Progenitor cell of endocrine pancreas (in vitro differentiated cells): ENCODE results near the gene IL20RA. TPM values are rescaled to one million over a fixed set of nuclear protein-coding genes. Genes with fewer than 3 reads are reported as not detected.
A peak's percentile ranks its signal among the peaks of the same experiment; 100 is the strongest.

Source experiments
- DNase-seq: peaks from one replicate; pipeline ENCODE4 v3.0.0; 2021; ENCODE audit warnings: low spot score; ENCODE audit not compliant: unreplicated experiment
- H3K27ac Mint-ChIP-seq: 2 replicates; pipeline ENCODE4 v1.8.0; 2021; ENCODE audit warnings: mild to moderate bottlenecking, moderate library complexity, mixed read lengths
- H3K27me3 Mint-ChIP-seq: 2 replicates; pipeline ENCODE4 v1.8.0; 2021; ENCODE audit warnings: mixed read lengths
- H3K36me3 Mint-ChIP-seq: 2 replicates; pipeline ENCODE4 v1.8.0; 2022; ENCODE audit warnings: mixed read lengths; ENCODE audit not compliant: insufficient read depth
- H3K4me1 Mint-ChIP-seq: 2 replicates; pipeline ENCODE4 v1.8.0; 2021; ENCODE audit warnings: low read depth, mixed read lengths
- H3K4me3 Mint-ChIP-seq: 2 replicates; pipeline ENCODE4 v1.8.0; 2021; ENCODE audit warnings: low read depth, mild to moderate bottlenecking, moderate library complexity, mixed read lengths
- H3K9me3 Mint-ChIP-seq: 2 replicates; pipeline ENCODE4 v1.8.0; 2021; ENCODE audit warnings: low read depth, mixed read lengths
- total RNA-seq: library from RNA; stranded (reverse); gene quantifications from 2 replicates; pipeline ENCODE4 v1.2.1, GENCODE V29; 2021
- TF ChIP-seq, protein P1 (sequence below): fragments of 200-600 bp; sonication (generic); IDR thresholded peaks from one replicate; pipeline ENCODE4 v1.5.0; 2021; ENCODE audit warnings: antibody characterized with exemption, mild to moderate bottlenecking; ENCODE audit not compliant: unreplicated experiment

IL20RA gene
- total RNA-seq, 1 donor from 2014 or later, result 0.84 TPM

DNA sequence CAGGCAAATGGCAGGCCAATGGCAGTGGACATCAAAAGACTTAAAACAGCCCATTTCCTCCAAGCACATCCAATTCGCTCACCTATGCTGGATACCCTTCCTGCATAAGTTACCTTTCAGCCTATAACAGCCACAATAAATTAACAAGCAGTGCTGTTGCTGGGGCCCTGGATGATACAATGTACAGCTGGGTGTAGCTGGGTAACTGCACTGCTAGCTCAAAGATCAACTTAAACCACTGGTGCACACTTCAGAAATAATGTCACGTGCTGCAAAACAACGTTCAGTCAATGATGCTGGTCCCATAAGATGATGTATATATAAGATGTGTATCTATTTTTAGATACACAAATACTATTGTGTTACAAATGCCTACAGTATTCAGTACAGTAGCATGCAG, 13.6 kb downstream of the IL20RA start:
- Mint-ChIP-seq H3K27me3 (peaks cover under 1% of the 10 kb centered on the region), H3K4me3 (no peak overlapping the region), H3K27ac (no peak overlapping the region), H3K36me3 (peaks cover 2% of the 10 kb centered on the region), H3K4me1 (peaks cover 2% of the 10 kb centered on the region), H3K9me3 (peaks cover 4% of the 10 kb centered on the region)
- TF ChIP-seq, protein P1, sequence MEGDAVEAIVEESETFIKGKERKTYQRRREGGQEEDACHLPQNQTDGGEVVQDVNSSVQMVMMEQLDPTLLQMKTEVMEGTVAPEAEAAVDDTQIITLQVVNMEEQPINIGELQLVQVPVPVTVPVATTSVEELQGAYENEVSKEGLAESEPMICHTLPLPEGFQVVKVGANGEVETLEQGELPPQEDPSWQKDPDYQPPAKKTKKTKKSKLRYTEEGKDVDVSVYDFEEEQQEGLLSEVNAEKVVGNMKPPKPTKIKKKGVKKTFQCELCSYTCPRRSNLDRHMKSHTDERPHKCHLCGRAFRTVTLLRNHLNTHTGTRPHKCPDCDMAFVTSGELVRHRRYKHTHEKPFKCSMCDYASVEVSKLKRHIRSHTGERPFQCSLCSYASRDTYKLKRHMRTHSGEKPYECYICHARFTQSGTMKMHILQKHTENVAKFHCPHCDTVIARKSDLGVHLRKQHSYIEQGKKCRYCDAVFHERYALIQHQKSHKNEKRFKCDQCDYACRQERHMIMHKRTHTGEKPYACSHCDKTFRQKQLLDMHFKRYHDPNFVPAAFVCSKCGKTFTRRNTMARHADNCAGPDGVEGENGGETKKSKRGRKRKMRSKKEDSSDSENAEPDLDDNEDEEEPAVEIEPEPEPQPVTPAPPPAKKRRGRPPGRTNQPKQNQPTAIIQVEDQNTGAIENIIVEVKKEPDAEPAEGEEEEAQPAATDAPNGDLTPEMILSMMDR, result no peak
- DNase-seq, result no peak

DNA sequence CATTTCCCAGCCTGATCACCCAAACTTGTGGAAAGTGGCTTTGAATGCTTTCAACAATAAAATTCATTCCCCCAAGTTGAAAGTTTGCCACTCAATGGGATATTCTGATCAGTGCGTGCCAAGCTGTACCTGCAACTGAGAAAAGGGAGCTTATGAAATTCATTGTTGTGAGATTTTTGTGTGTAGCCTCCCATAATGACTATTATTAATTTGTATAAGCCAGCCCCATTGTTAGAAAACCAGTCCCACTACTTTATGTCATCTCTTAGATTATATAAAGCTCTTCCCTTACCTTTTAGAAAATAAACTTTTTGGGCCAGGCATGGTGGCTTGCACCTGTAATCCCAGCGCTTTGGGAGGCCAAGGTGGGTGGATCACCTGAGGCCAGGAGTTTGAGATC, 15.9 kb downstream of the IL20RA start:
- Mint-ChIP-seq H3K36me3 (peaks cover 2% of the 10 kb centered on the region), H3K27me3 (no peaks in the 10 kb centered on the region), H3K9me3 (peaks cover 4% of the 10 kb centered on the region), H3K4me1 (peaks cover 15% of the 10 kb centered on the region), H3K4me3 (no peak overlapping the region), H3K27ac (no peak overlapping the region)
- TF ChIP-seq, protein P1, result no peak
- DNase-seq, result no peak

DNA sequence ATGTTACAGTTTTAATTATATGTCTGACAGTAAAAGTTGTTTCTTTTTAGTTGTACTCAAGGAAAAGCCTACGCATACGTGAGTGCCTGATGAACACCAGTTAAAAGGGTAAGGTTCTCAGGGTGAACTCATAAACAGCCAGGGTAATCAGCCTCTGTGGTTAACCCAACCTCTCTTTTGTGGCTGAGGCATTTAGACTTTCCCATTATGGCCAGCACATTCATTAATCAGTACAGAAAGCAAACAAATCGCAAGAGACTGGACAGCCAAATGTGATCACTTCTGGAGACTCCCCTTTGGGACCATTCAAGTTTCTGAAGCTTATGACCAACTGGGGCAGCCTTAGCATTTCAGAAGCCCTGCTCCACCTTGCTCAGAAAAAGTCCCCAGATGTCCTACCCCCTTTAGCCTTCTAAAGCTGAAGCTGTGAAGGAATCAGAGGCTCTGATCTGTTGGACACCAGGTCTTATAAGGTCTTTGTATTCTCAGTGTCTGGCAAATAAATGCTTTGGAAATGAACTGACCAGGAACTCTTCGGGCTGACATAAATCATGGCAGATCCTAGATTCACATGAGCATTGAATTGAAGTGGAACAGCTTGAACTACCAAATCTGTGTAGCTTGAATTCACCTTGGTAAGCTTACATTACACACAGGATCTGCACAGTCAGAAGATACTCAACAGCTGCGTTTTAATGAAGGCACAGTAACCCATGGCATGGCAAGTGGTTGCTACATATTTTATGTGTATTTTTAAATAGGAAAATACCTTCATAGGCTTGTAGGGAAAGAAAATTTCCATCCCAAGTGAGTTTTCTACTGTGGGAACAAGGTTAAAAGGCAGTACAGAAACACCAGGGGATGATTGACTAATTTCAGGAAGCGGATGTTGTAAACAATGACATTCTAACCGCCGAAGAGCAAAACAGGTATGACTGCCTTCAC, 18.7 kb downstream of the IL20RA start:
- no peaks in the 10 kb centered on the region for H3K9me3 Mint-ChIP-seq
- no peak overlapping the region for H3K27ac Mint-ChIP-seq
- TF ChIP-seq, protein P1, result no peak
- peaks cover 23% of the 10 kb centered on the region for H3K4me1 Mint-ChIP-seq
- H3K36me3 Mint-ChIP-seq, result peaks cover 2% of the 10 kb centered on the region
- no peaks in the 10 kb centered on the region for H3K27me3 Mint-ChIP-seq
- no peak overlapping the region for H3K4me3 Mint-ChIP-seq
- no peak for DNase-seq

DNA sequence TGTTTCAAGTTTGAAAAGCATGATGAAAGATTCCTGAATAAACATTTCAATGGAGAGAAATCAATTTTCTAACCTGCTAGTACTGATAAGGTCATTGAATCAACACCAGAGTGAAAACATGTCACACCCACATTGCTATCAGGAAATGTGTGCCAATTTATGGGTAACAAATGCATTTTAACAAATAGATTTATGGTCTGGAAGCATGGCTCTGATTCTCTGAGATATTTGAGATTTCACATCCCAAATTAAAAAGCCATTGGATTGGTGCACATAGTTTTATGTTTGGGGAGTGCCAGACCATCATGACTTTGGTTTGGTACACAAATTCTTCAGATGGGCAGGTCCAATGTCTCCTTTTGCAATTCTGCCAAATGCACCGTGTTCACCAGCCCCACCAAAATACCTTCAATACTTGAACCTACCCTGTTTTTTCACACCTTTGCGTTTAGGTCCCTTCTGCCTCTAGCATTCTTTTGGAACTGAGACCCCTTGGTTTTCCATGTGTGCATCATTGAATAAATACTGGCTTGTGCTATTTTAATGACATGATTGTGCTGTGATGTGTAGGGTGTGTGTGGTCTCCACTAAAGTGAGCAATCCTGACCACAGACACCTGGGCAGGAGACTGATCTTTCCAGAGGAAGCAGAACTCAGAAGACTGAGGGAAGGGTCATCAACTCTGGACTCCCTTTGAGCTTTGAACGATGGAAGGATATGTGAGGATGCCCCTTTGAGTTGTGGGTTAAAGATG, 20.4 kb downstream of the IL20RA start:
- TF ChIP-seq, protein P1, result no peak
- no peak for DNase-seq
- Mint-ChIP-seq H3K27me3 (no peaks in the 10 kb centered on the region), H3K36me3 (peaks cover 5% of the 10 kb centered on the region), H3K9me3 (peaks cover 6% of the 10 kb centered on the region), H3K4me1 (peaks cover 25% of the 10 kb centered on the region), H3K4me3 (no peak overlapping the region), H3K27ac (peak overlapping the region; percentile 33)

DNA sequence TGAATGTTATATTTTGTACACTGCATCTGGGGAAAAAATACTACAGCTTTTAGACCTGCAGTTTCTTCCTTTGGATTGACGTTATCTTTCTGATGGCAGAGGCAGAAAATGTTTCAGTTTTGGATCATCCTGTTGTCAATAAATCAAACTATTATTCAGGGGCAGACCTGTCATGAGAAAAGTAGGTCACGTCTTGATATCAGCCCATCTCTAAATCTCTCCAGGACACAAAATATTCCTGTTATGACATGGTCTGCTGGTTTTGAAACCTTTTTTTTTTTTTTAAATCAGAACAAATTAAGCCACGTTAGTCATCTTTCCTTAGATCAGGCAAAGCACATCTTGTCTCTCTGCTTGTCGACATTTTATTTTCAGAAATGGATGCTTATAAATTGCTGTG, 24.0 kb downstream of the IL20RA start:
- TF ChIP-seq, protein P1, result no peak
- H3K36me3 Mint-ChIP-seq, result peaks cover 5% of the 10 kb centered on the region
- no peak overlapping the region for H3K4me3 Mint-ChIP-seq
- H3K9me3 Mint-ChIP-seq, result peaks cover 6% of the 10 kb centered on the region
- no peaks in the 10 kb centered on the region for H3K27me3 Mint-ChIP-seq
- DNase-seq, result no peak
- H3K27ac Mint-ChIP-seq, result no peak overlapping the region
- H3K4me1 Mint-ChIP-seq, result peaks cover 35% of the 10 kb centered on the region
